Measurements from ENCODE around the gene YWHAQ.

Gene YWHAQ

GRCh38 chr2:9655441-9656269 lies 24.9 kb upstream of the YWHAQ start:
- DNase-seq (ENCODE audit: low read depth): peak; percentile 12

- DNase-seq (ENCODE audit: low read depth): no peak
These were observed 23.8 kb upstream of the YWHAQ start for GRCh38 chr2:9654452-9655100.

- no peak for DNase-seq (ENCODE audit: low read depth)
These were observed 22.9 kb upstream of the YWHAQ start for GRCh38 chr2:9653485-9654271.

- DNase-seq (ENCODE audit: low read depth): no peak
These were observed 22.2 kb upstream of the YWHAQ start for GRCh38 chr2:9652898-9653479.

GRCh38 chr2:9652267-9652666 lies 21.5 kb upstream of the YWHAQ start:
- no peak for DNase-seq (ENCODE audit: low read depth)

- DNase-seq (ENCODE audit: low read depth): no peak
These were observed 19.5 kb upstream of the YWHAQ start for GRCh38 chr2:9650119-9650821.

GRCh38 chr2:9649261-9649660 lies 18.5 kb upstream of the YWHAQ start:
- no peak for DNase-seq (ENCODE audit: low read depth)

GRCh38 chr2:9648821-9649220 lies 18.0 kb upstream of the YWHAQ start:
- DNase-seq (ENCODE audit: low read depth): no peak

GRCh38 chr2:9647884-9648283 lies 17.1 kb upstream of the YWHAQ start:
- no peak for DNase-seq (ENCODE audit: low read depth)

- no peak for DNase-seq (ENCODE audit: low read depth)
These were observed 15.6 kb upstream of the YWHAQ start for GRCh38 chr2:9646196-9647030.

- DNase-seq (ENCODE audit: low read depth): no peak
These were observed 13.8 kb upstream of the YWHAQ start for GRCh38 chr2:9644603-9645002.

GRCh38 chr2:9644021-9644420 lies 13.2 kb upstream of the YWHAQ start:
- no peak for DNase-seq (ENCODE audit: low read depth)

- DNase-seq (ENCODE audit: low read depth): no peak
These were observed 10.8 kb upstream of the YWHAQ start for GRCh38 chr2:9641641-9642040.

- no peak for DNase-seq (ENCODE audit: low read depth)
These were observed 9.8 kb upstream of the YWHAQ start for GRCh38 chr2:9640403-9641104.

- DNase-seq (ENCODE audit: low read depth): no peak
These were observed 9.0 kb upstream of the YWHAQ start for GRCh38 chr2:9639740-9640343.

- no peak for DNase-seq (ENCODE audit: low read depth)
These were observed 8.3 kb upstream of the YWHAQ start for GRCh38 chr2:9639000-9639602.

GRCh38 chr2:9638532-9638931 lies 7.7 kb upstream of the YWHAQ start:
- no peak for DNase-seq (ENCODE audit: low read depth)

- DNase-seq (ENCODE audit: low read depth): no peak
These were observed 6.5 kb upstream of the YWHAQ start for GRCh38 chr2:9637330-9637729.

- no peak for DNase-seq (ENCODE audit: low read depth)
These were observed 3.3 kb upstream of the YWHAQ start for GRCh38 chr2:9634133-9634532.
